T1000 (cell line): Measurements from ENCODE around the gene ACAP1.
"Not testable (repeated sequence)": the region's sequence is repeated elsewhere in the genome, so short reads cannot be mapped to it uniquely, and the experiment has no call there.

Source experiments
- DNase-seq: peaks from one replicate; lab custom pipeline; 2025; ENCODE audit warnings: mixed read lengths; lab: John Stamatoyannopoulos, UW

The ACAP1 gene

DNA sequence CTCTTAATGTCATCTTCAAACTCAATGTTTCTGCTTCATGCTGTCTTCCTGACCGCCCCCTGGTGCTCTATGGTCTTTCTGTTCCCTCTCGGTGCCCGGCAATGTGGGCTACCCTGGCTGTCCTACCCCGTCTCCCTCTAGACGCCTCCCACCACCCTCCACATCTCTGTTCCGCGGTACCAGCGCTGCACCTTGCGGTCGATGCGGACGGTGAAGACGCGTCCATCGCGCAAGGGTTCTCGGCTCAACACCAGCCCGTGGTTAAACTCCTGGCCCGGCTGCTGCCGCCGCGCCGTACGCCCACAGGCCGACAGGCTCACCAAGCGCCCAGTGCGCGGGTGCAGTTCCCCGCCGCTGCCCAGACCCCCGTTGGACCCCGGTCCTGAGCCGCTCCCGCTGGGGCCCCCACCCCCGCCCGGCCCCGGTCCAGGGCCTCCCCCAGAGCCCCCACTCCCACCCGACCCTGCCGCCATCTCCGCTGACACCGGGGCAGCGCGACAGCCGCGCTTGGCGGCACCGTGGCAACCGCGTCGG, 7.4 kb upstream of the ACAP1 start, which contains the start of gene NEURL4:
NEURL4 (minus strand) TSS at position 496 of the 534 bp plus-strand sequence; CDS start at position 473, 23 bp downstream.
- no peak for DNase-seq

DNA sequence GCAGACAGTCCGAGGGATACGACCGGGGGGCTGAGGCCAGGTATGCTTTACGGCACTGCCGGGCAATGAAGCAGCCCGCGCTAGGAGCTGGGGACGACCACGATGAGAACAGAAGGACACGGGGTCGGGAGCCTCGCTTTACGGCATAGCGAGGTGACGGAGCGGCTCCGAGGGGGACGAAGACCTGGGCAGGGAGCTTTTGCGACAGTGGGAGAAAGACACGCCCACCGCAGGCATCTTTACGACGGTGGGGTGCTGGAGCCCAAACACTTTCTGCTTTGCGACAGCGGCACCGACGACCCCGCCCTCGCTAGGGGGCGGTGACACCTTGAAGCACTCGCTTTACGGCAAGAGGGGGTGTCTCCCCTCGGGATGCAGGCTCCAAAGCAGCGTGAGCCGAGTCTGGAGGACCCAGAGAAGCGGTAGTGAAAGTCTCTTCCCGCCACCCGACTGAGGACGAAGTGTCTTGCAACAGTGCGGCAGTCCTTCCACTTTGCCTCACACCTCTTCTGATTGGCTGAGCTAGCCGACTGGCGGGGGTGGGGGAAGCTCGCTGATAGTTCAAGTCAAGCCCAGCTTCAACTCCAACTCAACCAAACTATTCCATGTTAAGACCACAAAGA, 6.8 kb upstream of the ACAP1 start:
- peak; percentile 98 for DNase-seq

DNA sequence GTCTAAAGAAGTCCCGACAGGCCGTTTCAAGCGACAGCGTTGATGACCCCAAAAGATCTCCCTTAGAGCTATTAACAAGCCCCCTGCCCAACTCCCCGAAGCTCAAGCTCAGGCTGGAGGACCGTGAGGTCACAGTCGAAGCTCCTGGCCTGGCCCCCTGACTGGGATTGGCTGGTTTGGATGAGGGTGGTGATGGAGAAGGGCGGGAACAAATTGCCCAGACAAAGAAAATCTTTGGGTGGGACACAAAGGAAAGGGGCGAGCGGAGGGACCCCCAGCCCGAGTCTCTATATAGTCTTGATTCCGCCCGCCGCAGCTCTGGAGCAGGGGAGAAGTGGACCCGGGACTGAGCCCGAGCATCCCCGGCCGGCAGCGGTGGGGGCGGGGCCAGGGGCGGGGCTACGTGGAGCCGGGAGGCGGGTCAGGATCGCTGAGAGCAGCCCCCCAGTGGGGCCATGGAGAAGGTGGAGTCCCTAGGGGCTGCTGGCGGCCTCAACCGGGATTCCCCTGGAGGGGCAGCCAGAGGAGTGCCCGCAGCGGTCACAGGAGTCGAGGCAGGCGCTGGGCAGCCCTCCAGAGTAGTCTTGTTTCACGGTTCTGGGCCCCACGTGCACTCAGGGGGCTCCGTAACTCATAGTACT, 6.2 kb upstream of the ACAP1 start:
- DNase-seq: peak; percentile 81

DNA sequence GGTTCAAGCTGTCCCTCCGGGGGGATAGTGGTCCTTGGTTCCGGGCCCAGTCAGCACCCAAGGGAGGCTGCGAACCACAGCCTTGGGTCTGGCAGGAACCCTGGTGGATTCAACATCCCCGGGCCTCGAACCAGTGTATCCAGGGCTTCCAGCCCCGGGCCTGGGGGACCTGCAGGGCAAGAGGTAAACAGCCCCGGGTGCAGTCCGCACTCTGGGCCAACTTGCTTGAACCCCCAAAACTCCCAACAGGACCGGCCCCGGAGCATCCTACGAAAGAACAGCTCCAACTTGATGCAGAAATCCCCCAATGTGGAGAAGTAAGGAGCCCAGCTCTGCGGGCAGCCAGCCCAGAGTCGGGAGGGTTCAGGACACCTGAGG, 5.7 kb upstream of the ACAP1 start:
- DNase-seq: no peak

DNA sequence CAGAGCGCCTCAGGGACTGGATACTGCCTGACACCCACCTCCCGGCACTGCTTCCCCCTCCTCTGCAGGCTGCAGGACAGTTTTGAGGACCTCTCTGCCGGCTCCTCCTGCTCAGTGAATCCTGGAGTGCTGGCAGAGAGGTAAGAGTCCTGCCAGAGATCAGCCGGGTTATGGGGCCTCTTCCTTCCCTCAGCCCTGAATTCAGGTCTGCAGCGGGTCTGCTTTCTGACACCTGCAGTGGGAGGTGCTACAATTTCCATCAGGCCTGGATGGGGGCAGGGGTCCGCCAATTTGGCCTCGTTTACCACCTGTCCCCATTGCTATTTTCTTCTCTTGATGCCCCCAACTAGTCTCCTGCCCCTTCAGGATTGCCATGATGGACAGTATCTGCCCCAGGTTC, 4.2 kb upstream of the ACAP1 start:
- no peak for DNase-seq

DNA sequence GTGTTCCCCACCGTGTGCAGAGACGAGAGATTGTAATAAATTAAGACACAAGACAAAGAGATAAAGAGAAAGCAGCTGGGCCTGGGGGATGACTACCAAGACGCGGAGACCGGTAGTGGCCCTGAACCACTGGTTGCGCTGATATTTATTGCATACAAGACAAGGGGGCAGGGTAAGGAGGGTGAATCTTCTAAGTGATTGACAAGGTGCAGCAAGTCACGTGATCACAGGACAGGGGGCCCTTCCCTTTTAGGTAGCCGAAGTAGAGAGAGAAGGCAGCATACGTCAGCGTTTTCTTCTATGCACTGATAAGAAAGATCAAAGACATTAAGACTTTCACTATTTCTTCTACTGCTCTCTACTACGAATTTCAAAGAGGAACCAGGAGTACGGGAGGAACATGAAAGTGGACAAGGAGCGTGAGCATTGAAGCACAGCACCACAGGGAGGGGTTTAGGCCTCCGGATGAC, 3.7 kb upstream of the ACAP1 start:
- not testable (repeated sequence) for DNase-seq

DNA sequence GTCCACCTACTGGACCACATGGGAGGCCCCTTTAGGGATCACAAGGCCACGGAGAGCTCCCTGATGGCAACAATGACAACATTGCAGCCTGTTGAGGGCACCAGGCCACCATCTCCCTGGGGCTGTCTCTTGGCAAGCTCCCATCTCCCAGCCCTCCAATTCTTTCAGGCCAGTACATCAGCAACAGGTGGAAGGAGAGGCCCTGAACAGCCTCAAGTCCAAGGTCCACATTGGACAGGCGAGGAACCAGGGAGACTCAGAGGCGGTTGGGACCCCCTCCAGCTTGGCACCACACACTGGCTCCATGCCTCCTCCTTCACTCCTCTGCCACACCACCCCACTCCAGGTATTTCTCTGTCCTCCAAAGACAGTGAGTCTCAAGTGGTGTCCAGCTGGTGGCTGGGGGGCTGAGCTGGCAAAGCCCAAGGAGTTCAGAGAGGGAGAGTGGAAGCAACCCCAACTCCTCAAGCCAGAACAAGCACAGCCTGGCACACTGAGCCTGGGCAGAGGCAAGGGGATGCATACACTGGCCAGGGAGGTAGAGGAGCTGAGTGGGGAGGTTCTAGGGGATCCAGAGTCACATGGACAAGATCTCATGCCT, 1.3 kb upstream of the ACAP1 start:
- DNase-seq: no peak

DNA sequence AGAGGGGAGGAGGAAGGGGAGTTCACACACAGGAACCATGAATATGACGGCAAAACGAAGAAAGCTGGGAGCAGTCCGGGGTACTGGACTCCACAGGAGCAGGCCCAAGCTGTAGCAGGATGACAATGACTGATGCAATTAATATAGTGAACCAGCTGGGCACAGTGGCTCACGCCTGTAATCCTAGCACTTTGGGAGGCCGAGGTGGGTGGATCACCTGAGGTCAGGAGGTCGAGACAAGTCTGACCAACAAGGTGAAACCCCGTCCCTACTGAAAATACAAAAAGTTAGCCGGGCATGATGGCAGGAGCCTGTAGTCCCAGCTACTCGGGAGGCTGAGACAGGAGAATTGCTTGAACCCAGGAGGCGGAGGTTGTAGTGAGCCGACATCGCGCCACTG, 564 bp upstream of the ACAP1 start:
- not testable (repeated sequence) for DNase-seq

DNA sequence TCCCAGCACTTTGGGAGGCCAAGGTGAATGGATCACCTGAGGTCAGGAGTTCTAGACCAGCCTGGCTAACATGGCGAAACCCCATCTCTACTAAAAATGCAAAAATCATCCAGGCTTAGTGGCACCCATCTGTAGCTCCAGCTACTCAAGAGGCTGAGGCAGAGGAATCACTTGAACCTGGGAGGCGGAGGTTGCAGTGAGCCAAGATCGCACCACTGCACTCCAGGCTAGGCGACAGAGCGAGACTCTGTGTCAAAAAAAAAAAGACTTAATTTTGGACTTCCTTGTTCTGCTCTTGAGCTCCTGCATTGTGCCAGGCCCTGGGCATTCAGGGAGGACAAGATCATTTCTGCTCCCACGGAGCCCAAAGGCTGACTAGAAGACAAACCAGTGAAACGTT, 1.3 kb downstream of the ACAP1 start:
- not testable (repeated sequence) for DNase-seq

DNA sequence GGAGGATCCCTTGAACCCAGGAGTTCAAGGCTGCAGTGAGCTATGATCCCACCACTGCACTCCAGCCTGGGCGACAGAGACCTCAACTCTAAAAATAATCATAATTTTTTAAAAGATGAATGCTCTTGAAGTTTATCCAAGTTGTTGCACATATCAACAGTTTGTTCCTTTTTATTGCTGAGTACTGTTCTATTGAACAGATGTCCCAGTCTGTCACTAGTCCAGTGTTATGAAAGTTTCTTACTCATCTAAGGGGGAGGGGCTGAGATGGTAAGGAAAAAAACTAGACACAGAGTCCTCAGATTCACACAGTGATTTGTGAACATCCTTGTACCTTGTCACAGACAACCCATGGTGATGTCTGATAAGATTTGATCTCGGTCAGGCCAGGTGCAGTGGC, 3.9 kb downstream of the ACAP1 start:
- DNase-seq: no peak

DNA sequence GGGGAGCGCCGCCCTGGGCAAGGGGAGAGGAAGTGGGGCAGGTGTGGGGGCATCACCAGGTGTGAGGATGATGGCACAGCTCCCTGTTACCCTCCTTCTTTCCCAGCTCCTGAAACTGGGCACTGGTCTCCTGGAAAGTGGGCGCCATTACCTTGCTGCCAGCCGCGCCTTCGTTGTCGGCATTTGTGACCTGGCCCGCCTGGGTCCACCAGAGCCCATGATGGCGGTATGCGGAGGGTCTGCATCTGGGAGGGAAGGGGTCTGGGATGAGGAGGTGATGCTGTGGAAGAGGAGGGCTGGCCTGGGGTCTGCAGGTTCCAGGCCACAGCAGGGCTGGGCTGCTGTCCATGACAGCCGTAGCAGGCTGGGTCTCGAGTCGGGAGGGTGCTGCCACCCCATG, 5.5 kb downstream of the ACAP1 start:
- no peak for DNase-seq

DNA sequence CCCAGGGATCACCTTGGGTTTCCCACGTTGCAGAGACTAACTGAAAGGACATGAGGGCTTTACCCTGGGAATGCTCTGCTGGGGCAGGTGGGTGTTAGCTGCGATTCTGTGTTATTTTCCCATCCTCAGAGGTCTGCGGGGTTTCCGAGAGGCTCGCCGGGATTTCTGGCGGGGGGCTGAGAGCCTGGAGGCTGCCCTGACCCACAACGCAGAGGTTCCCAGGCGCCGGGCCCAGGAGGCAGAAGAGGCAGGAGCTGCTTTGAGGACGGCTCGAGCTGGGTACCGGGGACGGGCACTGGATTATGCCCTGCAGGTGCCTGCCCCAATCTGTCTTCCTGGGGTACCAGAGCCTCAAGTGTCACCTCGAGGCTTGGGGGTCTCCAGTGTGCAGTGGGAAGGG, 6.9 kb downstream of the ACAP1 start:
- DNase-seq: no peak

DNA sequence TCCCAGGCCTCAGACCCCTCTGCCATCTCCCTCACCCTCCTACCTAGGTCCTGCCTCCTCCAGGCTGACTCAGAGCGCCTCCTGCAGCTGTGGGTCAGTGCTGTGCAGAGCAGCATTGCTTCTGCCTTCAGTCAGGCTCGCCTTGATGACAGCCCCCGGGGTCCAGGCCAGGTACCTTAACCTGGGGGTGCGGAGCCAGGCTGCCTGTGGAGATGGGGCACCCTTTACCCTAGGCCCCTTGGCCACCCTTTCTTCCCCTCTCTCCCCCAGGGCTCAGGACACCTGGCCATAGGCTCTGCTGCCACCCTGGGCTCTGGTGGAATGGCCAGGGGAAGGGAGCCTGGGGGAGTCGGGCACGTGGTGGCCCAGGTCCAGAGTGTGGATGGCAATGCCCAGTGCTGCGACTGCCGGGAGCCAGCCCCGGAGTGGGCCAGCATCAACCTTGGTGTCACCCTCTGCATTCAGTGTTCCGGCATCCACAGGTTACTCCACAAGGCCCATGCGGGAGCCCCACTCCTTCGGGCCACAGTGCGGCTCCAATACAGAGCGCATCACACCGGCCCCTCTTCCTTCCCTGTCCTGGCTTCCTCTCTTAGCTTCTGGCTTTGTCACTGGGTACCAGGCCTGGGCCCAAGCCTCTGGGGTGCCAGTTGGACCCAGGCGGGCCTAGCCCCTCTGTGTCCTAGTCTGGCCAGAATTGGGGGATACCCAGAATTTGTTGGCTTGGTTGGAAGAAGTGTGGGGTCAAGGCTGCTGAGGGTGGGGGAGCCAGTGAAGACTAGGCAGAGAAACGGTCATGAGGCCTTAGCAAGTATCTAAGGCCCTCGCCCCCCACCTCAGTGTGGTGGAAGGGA, 10.7 kb downstream of the ACAP1 start:
- DNase-seq: no peak

DNA sequence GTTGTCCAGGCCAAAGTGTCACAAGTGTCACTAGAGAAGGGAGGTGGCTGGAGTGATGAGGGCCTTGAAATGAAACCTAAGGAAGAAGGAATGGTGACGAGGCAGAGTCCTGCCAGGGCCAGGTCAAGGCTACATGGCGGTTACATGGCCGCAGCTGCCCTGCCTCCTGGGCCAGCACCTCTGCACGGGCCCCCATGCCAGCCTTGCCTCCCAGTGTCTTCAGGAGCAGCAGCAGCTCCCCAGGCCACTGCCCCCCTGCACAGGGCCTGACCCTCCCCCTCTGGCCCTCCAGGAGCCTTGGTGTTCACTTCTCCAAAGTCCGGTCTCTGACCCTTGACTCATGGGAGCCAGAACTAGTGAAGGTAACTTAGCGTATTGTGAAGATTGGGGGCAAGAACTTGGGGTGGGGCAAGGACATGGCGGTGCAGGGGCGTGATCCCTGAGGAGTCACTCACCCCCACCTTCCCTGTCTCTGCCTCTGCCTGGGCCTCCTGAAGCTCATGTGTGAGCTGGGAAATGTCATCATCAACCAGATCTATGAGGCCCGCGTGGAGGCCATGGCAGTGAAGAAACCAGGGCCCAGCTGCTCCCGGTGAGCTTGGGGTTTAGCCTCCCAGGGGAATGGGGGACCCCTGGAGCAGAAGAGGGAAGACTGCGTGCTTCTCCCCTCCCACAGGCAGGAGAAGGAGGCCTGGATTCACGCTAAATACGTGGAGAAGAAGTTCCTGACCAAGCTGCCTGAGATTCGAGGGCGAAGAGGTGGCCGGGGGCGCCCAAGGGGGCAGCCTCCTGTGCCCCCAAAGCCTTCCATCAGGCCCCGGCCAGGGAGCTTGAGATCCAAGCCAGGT, 11.5 kb downstream of the ACAP1 start:
- DNase-seq: no peak

DNA sequence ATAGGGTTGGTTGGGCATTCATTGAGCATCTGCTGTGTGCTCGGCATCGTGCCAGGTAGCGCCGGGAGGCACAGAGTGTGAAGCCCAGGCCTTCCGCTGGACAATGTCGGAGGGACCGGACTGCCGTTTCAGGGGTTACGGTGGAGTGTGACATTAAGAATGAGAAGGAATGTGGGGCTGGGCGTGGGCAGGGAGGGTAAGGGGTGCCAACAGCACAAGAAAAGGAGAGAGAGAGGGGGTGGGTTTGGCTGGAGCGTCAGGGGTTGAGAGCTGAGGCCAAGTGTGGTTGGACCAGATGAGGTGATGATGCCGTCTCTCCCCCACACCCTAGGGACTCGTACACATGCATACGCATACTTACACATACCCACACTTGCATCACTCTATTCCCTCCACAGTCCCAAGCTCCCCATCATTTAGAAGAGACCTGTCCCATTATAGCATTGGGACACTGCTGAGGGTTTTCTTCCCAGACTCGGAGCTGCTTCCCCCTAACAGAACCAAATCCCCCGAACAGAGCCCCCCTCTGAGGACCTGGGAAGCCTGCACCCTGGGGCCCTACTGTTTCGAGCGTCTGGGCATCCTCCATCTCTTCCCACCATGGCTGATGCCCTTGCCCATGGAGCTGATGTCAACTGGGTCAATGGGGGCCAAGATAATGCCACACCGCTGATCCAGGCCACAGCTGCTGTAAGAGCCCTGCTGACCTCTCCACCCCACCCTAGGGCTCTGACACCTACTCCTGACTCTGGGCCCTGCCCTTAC, 12.3 kb downstream of the ACAP1 start:
- DNase-seq: no peak

DNA sequence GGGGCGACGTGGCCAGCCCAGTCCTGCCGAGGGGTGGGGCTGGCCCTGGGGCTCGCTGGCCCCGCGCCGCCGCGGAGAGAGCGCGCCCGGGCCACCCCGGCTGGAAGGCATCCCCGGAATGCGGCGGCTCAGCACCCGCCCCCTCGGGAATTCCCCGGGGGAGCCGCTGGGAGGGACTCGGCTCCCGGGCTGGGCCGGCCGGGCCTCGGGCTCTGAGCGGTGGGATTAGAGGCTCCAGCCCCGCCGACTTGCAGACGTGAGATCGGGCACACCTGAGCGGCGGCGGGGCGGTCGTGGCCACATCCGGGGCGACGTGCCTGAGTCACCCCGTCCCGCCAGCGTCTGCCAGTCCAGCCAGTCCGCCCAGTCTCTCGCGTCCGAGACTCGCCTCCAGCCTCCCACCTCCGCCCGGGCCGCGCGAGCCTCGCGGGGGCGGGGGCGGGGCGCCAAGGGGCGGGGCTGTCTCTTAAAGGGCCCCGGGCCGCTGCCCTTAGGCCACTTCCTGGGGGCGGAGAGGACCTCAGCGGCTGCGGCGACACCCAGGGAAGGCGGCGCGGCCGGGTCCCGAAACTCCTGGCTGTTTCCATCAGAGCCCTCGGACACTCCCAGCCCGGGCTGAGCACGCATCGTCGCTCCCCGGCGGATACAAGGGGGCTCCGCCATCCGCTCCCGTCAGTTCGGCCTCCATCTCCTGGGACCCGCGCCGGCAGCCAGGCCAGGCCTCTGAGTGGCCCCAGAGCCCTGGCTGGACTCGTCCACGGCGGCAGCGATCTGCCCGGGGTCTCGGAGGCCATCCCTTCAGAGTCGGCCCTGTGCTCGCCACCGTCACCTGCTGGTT, 15.6 kb downstream of the ACAP1 start, which contains the start of gene KCTD11:
KCTD11 (plus strand) TSS at position 498 of the 838 bp plus-strand sequence.
- DNase-seq: peak; percentile 99

DNA sequence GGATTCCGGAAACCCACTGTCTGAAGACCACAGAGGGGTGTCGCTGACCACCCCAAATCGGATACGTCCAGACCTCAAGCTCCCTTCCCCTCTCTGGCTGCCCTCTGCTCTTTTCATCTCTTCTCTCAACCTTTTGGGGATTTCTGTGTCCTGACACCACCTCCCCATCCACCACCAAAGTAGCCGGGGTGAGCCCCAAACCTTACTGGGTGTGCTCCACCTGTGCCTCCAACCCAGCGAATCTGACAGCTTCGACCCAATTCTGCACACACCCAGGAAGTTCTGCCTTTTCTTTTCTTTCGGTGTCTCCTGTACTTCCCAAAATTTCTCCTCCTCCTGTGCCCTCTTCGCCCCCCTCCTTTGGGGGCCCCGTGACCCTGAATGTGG, 16.2 kb downstream of the ACAP1 start:
- no peak for DNase-seq

DNA sequence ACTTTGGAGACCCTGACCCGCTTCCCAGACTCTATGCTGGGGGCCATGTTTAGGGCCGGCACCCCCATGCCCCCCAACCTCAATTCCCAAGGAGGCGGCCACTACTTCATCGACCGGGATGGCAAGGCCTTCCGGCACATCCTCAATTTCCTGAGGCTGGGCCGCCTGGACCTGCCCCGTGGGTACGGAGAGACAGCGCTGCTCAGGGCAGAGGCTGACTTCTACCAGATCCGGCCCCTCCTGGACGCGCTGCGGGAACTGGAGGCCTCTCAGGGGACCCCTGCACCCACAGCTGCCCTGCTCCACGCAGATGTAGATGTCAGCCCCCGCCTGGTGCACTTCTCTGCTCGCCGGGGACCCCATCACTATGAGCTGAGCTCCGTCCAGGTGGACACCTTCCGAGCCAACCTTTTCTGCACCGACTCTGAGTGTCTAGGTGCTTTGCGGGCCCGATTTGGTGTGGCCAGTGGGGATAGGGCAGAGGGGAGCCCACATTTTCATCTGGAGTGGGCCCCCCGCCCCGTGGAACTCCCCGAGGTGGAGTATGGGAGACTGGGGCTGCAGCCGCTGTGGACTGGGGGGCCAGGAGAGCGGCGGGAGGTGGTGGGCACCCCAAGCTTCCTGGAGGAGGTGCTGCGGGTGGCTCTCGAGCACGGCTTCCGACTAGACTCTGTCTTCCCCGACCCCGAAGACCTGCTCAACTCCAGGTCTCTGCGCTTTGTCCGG, 16.7 kb downstream of the ACAP1 start:
- DNase-seq: no peak
